HG02642 (cell line): Measurements from ENCODE around the gene ERF.

ENCODE experiments used
- ATAC-seq: cut with Tn5 transposase; IDR thresholded peaks from one replicate; pipeline ENCODE4 v1.9.1; 2021; ENCODE audit warnings: mild to moderate bottlenecking; ENCODE audit not compliant: unreplicated experiment, poor library complexity

The ERF gene

GRCh38 chr19:42287827-42288107 is 32.8 kb upstream of the ERF start:
- no peak for ATAC-seq

- no peak for ATAC-seq
Measured at GRCh38 chr19:42287017-42287826, 32.3 kb upstream of the ERF start.

- no peak for ATAC-seq
Measured at GRCh38 chr19:42286349-42287016, 31.6 kb upstream of the ERF start.

- no peak for ATAC-seq
Measured at GRCh38 chr19:42285988-42286348, 31.0 kb upstream of the ERF start.

- ATAC-seq = no peak
Measured at GRCh38 chr19:42285541-42285941, 30.6 kb upstream of the ERF start.

- ATAC-seq = no peak
Measured at GRCh38 chr19:42284591-42285341, 29.8 kb upstream of the ERF start.

- peak; percentile 41 for ATAC-seq
Measured at GRCh38 chr19:42284066-42284501, 29.2 kb upstream of the ERF start.

- peak; percentile 50 for ATAC-seq
Measured at GRCh38 chr19:42283188-42284065, 28.5 kb upstream of the ERF start.

- ATAC-seq = no peak
Measured at GRCh38 chr19:42282819-42283187, 27.9 kb upstream of the ERF start.

- no peak for ATAC-seq
Measured at GRCh38 chr19:42281827-42282762, 27.2 kb upstream of the ERF start.

- ATAC-seq = no peak
Measured at GRCh38 chr19:42281146-42281826, 26.4 kb upstream of the ERF start.

- no peak for ATAC-seq
Measured at GRCh38 chr19:42280815-42281145, 25.9 kb upstream of the ERF start.

- ATAC-seq = peak; percentile 38
Measured at GRCh38 chr19:42279902-42280814, 25.2 kb upstream of the ERF start.

- no peak for ATAC-seq
Measured at GRCh38 chr19:42279155-42279901, 24.4 kb upstream of the ERF start.

- ATAC-seq = no peak
Measured at GRCh38 chr19:42278452-42279154, 23.7 kb upstream of the ERF start.

GRCh38 chr19:42277821-42278451 is 23.0 kb upstream of the ERF start:
- ATAC-seq = no peak
